HepG2 (cell line): ENCODE measurements around the gene CR1L. TPM values are rescaled to one million over a fixed set of nuclear protein-coding genes. Genes with fewer than 3 reads are reported as not detected.
"Not testable (repeated sequence)": the region's sequence is repeated elsewhere in the genome, so short reads cannot be mapped to it uniquely, and the experiment has no call there.

Experiments used
- ATAC-seq: fragments of 200-7000 bp; cut with Tn5 transposase; 3 replicates; pipeline ENCODE4 v1.9.1; 2020; ENCODE audit warnings: mild to moderate bottlenecking, moderate library complexity
- BruUV-seq: library from RNA; stranded (reverse); fragments of 400-500 nt; replicated peaks from 2 replicates; lab custom pipeline; 2021; lab: Mats Ljungman, UMichigan
- CTCF ChIA-PET: fragments of 300-600 bp; formaldehyde crosslinking; extraction: SDS; loops from one replicate; lab custom pipeline; 2021; ENCODE audit warnings: low total read pairs, inconsistent platforms, low intra/inter-chr PET ratio; lab: Yijun Ruan, JAX
- POLR2A ChIA-PET: fragments of 350-600 bp; sonication (Branson Sonifier 250); formaldehyde crosslinking; loops from one replicate; lab custom pipeline; 2020; ENCODE audit warnings: antibody characterized with exemption, inconsistent platforms; lab: Yijun Ruan, JAX
- DNase-seq: peaks from one replicate; pipeline ENCODE4 v3.0.0-alpha.2; 2015; ENCODE audit warnings: low spot score
- FAIRE-seq: peaks from 3 replicates; lab custom pipeline; 2011; peaks lifted over from hg19 to GRCh38; lab: Jason Lieb, UNC
- H2AFZ ChIP-seq: one replicate; pipeline ENCODE4 v1.6.1; 2011; ENCODE audit warnings: low read length, inconsistent platforms
- H3K27ac ChIP-seq: fragments of 300-600 bp; 3 replicates; pipeline ENCODE4 v1.8.0; 2011; ENCODE audit warnings: mixed run types, mild to moderate bottlenecking, mixed read lengths, low read length, inconsistent platforms; ENCODE audit not compliant: insufficient read depth; ENCODE audit errors: extremely low read length
- H3K27me3 ChIP-seq, 2 experiments: fragments of 200-600 bp in 1 of 2; 2 replicates in 1 of 2; 3 replicates in 1 of 2; pipeline versions ENCODE4 v1.6.0 to v1.8.0; 2011; ENCODE audit warnings: low read length in 2 of 2, mild to moderate bottlenecking in 2 of 2, moderate library complexity in 2 of 2, inconsistent platforms in 1 of 2; ENCODE audit not compliant: insufficient read depth in 2 of 2, control insufficient read depth in 1 of 2
- H3K36me3 ChIP-seq, 2 experiments: fragments of 200-600 bp in 1 of 2; replicated peaks in 1 of 2; 2 replicates in 1 of 2; 3 replicates in 1 of 2; pipeline versions ENCODE4 v1.5.1 to v1.8.0; 2011; ENCODE audit warnings: low read length in 2 of 2, inconsistent platforms in 1 of 2; ENCODE audit not compliant: insufficient read depth in 2 of 2, control insufficient read depth in 1 of 2
- H3K4me1 ChIP-seq: 2 replicates; pipeline ENCODE4 v1.5.1; 2012; ENCODE audit warnings: low read length, inconsistent platforms; ENCODE audit not compliant: insufficient read depth
- H3K4me2 ChIP-seq: 2 replicates; pipeline ENCODE4 v1.6.0; 2011; ENCODE audit warnings: low read depth, low read length, inconsistent platforms
- H3K4me3 ChIP-seq, 3 experiments: fragments of 200-600 bp in 1 of 3; sonication (generic), shearing (Covaris generic) in 1 of 3; replicated peaks in 1 of 3; 2 replicates each; pipeline ENCODE4 v1.5.1; 2011 to 2016; ENCODE audit warnings: low read length in 3 of 3, inconsistent platforms in 2 of 3, low read depth in 2 of 3, mild to moderate bottlenecking in 2 of 3, control low read depth in 1 of 3, mixed read lengths in 1 of 3; ENCODE audit not compliant: insufficient read depth in 1 of 3
- H3K79me2 ChIP-seq: one replicate; pipeline ENCODE4 v1.6.1; 2011; ENCODE audit warnings: low read length, inconsistent platforms; ENCODE audit not compliant: insufficient read depth
- H3K9ac ChIP-seq: 2 replicates; pipeline ENCODE4 v1.6.0; 2011; ENCODE audit warnings: mild to moderate bottlenecking, low read depth, low read length, inconsistent platforms; ENCODE audit not compliant: insufficient read depth
- H3K9me3 ChIP-seq: 2 replicates; pipeline ENCODE4 v1.5.1; 2012; ENCODE audit warnings: mild to moderate bottlenecking, low read length
- H4K20me1 ChIP-seq: 2 replicates; pipeline ENCODE4 v1.6.0; 2011; ENCODE audit warnings: inconsistent platforms, mild to moderate bottlenecking, low read length, moderate library complexity; ENCODE audit not compliant: insufficient read depth
- HNRNPUL1 ChIP-seq: fragments of 200-400 bp; formaldehyde crosslinking; IDR thresholded peaks from 2 replicates; pipeline ENCODE4 v1.6.1; 2017; ENCODE audit warnings: low read depth, mild to moderate bottlenecking, low read length, moderate library complexity
- WGBS: methylation state at CpG from one replicate; pipeline ENCODE4 v1.1.6; 2017; ENCODE audit warnings: low lambda C conversion rate; 5-methylcytosine and 5-hydroxymethylcytosine counted together
- in situ Hi-C: cut with HindIII; loops from 2 replicates; pipeline ENCODE4 v1.10.0; 2017; ENCODE audit warnings: low pct_unique_long_range_greater_than_20kb; ENCODE audit not compliant: extremely low pct_ligation_motif_present
- intact Hi-C: fragments of 100-400 bp; cut with micrococcal nuclease; formaldehyde crosslinking; loops from one replicate; pipeline ENCODE4 v1.10.0; 2022; ENCODE audit not compliant: unreplicated experiment
- polyA plus RNA-seq, 8 experiments: library from polyadenylated mRNA; depleted of rRNA in 3 of 8; stranded (reverse) in 7 of 8; unstranded in 1 of 8; fragments of >200 nt; fragmentation: Illumina TruSeq in 4 of 8; extraction: Trizol in 4 of 8; gene quantifications; 2 replicates each; pipeline versions ENCODE4 v1.2.1 to v1.2.3, GENCODE V29; 2011 to 2016; ENCODE audit warnings: low read depth in 4 of 8, missing spikeins in 1 of 8, mixed read lengths in 1 of 8; ENCODE audit not compliant: insufficient read depth in 1 of 8
- total RNA-seq, 5 experiments: library from RNA; depleted of rRNA; stranded (reverse); fragments of >200 nt; fragmentation: Illumina TruSeq; extraction: Trizol; gene quantifications; 2 replicates each; pipeline ENCODE4 v1.2.3, GENCODE V29; 2016; ENCODE audit warnings: low read depth in 1 of 5
- TF ChIP-seq, protein P1 (sequence below), 2 experiments: sonication (generic) in 1 of 2; formaldehyde crosslinking in 1 of 2; IDR thresholded peaks; 2 replicates each; pipeline versions ENCODE4 v1.4.0 to v1.6.1; 2016 to 2020; ENCODE audit warnings: borderline replicate concordance in 1 of 2, low read depth in 1 of 2, mild to moderate bottlenecking in 1 of 2, missing genetic modification reagents in 1 of 2

Gene CR1L
- total and polyA plus RNA-seq, 2 of the 13 experiments (the other 11 are each of a cell fraction or from before 2014, with no cell fraction given): not detected

DNA sequence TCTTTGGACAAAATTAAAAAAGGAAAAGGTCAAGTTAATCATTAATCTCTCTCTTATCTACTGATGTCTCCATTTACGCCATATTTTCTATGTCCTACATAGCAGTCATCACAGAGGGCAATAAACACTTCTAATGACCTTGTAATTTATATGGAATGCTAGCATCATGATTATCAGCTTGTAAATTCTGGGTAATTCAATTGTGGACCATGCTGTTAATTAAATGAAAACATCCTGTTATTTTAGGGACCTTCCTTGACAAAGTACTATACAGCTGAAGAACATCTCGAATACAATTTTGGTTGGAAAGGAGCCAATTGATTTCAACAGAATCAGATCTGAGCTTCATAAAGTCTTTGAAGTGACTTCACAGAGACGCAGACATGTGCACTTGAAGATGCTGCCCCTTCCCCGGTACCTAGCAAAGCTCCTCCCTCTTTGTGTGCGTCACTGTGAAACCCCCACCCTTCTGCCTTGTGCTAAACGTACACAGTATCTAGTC is 93.3 kb downstream of the CR1L start:
- peak overlapping the region; percentile 72 for H3K4me2 ChIP-seq
- in situ Hi-C loops, H3K27ac ChIP-seq, H4K20me1 ChIP-seq, DNase-seq, H3K9ac ChIP-seq, H3K36me3 ChIP-seq, FAIRE-seq, BruUV-seq, H3K79me2 ChIP-seq, H2AFZ ChIP-seq, intact Hi-C loops, H3K9me3 ChIP-seq, CTCF ChIA-PET, H3K27me3 ChIP-seq: not testable (repeated sequence)
- POLR2A ChIA-PET: interaction anchor here (0.9 to 1.9 kb wide), 2 partner anchors 10 to 14 kb away, joined by 3 to 9 read pairs; partner anchors contain the start of gene CD46
- peak; percentile 59 for ATAC-seq
- H3K4me1 ChIP-seq: peaks cover 13% of the 10 kb centered on the region
- H3K4me3 ChIP-seq: peak overlapping the region in 2 of 3 experiments; percentile 1 to 29; a peak in 1 of 6 replicates
- TF ChIP-seq, protein P1, sequence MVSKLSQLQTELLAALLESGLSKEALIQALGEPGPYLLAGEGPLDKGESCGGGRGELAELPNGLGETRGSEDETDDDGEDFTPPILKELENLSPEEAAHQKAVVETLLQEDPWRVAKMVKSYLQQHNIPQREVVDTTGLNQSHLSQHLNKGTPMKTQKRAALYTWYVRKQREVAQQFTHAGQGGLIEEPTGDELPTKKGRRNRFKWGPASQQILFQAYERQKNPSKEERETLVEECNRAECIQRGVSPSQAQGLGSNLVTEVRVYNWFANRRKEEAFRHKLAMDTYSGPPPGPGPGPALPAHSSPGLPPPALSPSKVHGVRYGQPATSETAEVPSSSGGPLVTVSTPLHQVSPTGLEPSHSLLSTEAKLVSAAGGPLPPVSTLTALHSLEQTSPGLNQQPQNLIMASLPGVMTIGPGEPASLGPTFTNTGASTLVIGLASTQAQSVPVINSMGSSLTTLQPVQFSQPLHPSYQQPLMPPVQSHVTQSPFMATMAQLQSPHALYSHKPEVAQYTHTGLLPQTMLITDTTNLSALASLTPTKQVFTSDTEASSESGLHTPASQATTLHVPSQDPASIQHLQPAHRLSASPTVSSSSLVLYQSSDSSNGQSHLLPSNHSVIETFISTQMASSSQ (IDR thresholded peaks at IDR 0.05; ENCODE audit: low read depth): peak; percentile 76
- TF ChIP-seq, protein P1 (CRISPR knock-in tag; IDR thresholded peaks at IDR 0.05; ENCODE audit: borderline replicate concordance): peak; percentile 76; the same call in 1 of the 2 replicates
- TF ChIP-seq HNRNPUL1: peak; percentile 3; the same call in 1 of the 2 replicates
- WGBS: 3% methylated on average over 6 of the region's 6 CpGs
